NB4 (cell line): ENCODE data around the gene MAOB.

Source experiments
- DNase-seq: peaks from one replicate; pipeline ENCODE4 v3.0.0; 2010; ENCODE audit warnings: low read depth
- H3K4me3 ChIP-seq: one replicate; pipeline ENCODE4 v1.5.1; 2011; ENCODE audit warnings: mild to moderate bottlenecking, low read depth, low read length, moderate library complexity
- CTCF ChIP-seq: IDR thresholded peaks from one replicate; pipeline ENCODE4 v1.5.1; 2012; ENCODE audit warnings: low read depth, low read length
- MAX ChIP-seq: IDR thresholded peaks from 2 replicates; pipeline ENCODE4 v1.6.1; 2011; ENCODE audit warnings: low read depth, low read length
- MYC ChIP-seq: IDR thresholded peaks from 2 replicates; pipeline ENCODE4 v1.6.1; 2011; ENCODE audit warnings: low read depth, low read length
- POLR2A ChIP-seq: IDR thresholded peaks from 2 replicates; pipeline ENCODE4 v1.6.1; 2011; ENCODE audit warnings: mild to moderate bottlenecking; ENCODE audit not compliant: insufficient read length; ENCODE audit errors: extremely low read depth

Gene MAOB

GRCh38 chrX:43850629-43851028, 31.6 kb downstream of the MAOB start:
- DNase-seq: no peak
- no peak overlapping the region for H3K4me3 ChIP-seq
- TF ChIP-seq POLR2A: no peak
- no peak for TF ChIP-seq CTCF
- no peak for TF ChIP-seq MAX
- TF ChIP-seq MYC: no peak

- H3K4me3 ChIP-seq: no peak overlapping the region
- no peak for DNase-seq
- no peak for TF ChIP-seq POLR2A
These were observed 33.1 kb downstream of the MAOB start for GRCh38 chrX:43849173-43849572.

GRCh38 chrX:43847352-43847751, 34.9 kb downstream of the MAOB start:
- TF ChIP-seq CTCF: no peak
- no peak for TF ChIP-seq MAX
- TF ChIP-seq MYC: no peak
- no peak for TF ChIP-seq POLR2A
- no peak for DNase-seq
- H3K4me3 ChIP-seq: no peak overlapping the region

- no peak for TF ChIP-seq CTCF
- TF ChIP-seq POLR2A: no peak
- TF ChIP-seq MYC: no peak
- TF ChIP-seq MAX: no peak
- no peak for DNase-seq
- no peak overlapping the region for H3K4me3 ChIP-seq
These were observed 35.7 kb downstream of the MAOB start for GRCh38 chrX:43846558-43846957.

GRCh38 chrX:43845776-43846175, 36.5 kb downstream of the MAOB start:
- DNase-seq: no peak
- H3K4me3 ChIP-seq: no peak overlapping the region
- TF ChIP-seq POLR2A (no peak), MYC (no peak)

- TF ChIP-seq CTCF: no peak
- no peak for TF ChIP-seq MAX
- TF ChIP-seq POLR2A: no peak
- no peak for TF ChIP-seq MYC
- DNase-seq: no peak
- H3K4me3 ChIP-seq: no peak overlapping the region
These were observed 42.0 kb downstream of the MAOB start for GRCh38 chrX:43840265-43840664.

GRCh38 chrX:43836435-43837184, 45.6 kb downstream of the MAOB start:
- TF ChIP-seq MYC (no peak), CTCF (peak; percentile 25)
- peak; percentile 29 for DNase-seq
- H3K4me3 ChIP-seq: no peak overlapping the region
